ENCODE measurements around the gene CPN2.

Gene CPN2

DNA sequence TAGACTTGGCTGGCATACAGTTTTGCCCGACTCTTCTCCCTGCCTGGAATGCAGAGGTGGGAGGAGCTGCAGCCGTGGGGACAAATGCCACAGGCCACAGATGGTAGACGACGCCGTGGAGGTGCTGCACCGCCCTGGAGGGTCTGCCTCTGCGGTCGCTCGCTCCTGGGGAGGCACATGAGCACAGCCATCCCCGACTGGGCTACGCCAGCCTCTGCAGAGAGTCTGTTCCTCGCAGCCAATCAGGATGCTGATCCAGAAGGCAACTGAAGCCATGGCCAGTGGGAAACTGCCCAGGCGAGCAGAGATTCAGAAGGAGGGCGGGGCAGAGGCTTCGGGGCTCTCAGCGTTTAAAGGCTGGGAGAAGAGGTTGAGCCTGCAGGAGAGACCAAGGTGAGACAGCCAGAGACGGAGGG lies 30.3 kb upstream of the CPN2 start:
- peak overlapping the region; percentile 18 for H3K4me3 ChIP-seq (ENCODE audit: low read length)
- TF ChIP-seq, protein P1, sequence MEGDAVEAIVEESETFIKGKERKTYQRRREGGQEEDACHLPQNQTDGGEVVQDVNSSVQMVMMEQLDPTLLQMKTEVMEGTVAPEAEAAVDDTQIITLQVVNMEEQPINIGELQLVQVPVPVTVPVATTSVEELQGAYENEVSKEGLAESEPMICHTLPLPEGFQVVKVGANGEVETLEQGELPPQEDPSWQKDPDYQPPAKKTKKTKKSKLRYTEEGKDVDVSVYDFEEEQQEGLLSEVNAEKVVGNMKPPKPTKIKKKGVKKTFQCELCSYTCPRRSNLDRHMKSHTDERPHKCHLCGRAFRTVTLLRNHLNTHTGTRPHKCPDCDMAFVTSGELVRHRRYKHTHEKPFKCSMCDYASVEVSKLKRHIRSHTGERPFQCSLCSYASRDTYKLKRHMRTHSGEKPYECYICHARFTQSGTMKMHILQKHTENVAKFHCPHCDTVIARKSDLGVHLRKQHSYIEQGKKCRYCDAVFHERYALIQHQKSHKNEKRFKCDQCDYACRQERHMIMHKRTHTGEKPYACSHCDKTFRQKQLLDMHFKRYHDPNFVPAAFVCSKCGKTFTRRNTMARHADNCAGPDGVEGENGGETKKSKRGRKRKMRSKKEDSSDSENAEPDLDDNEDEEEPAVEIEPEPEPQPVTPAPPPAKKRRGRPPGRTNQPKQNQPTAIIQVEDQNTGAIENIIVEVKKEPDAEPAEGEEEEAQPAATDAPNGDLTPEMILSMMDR (conservative IDR thresholded peaks at IDR 0.05; ENCODE audit: low read depth, low read length), result no peak
- DNase-seq (ENCODE audit: low read depth), result no peak

DNA sequence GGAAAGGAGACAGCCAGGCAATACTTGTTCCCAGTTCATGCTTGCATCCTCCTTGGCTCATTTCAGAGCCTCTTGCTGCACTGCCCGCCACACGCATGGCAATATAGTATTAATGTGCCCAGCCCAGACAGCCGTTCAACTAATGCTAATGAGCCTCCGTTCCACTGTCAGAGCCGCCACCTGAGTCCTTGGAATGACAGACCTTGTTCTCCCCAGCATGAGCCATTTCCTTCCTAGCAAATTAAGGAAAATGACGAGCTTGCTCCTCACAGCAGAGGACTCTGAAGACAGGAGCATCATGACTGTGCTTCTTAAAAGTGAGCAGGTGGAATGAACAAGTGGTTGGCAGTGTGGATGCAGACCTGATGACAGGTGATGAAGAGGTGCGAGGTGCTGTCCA lies 29.2 kb upstream of the CPN2 start:
- no peak overlapping the region for H3K4me3 ChIP-seq (ENCODE audit: low read length)
- DNase-seq (ENCODE audit: low read depth), result no peak
- TF ChIP-seq, protein P1 (conservative IDR thresholded peaks at IDR 0.05; ENCODE audit: low read depth, low read length), result no peak

DNA sequence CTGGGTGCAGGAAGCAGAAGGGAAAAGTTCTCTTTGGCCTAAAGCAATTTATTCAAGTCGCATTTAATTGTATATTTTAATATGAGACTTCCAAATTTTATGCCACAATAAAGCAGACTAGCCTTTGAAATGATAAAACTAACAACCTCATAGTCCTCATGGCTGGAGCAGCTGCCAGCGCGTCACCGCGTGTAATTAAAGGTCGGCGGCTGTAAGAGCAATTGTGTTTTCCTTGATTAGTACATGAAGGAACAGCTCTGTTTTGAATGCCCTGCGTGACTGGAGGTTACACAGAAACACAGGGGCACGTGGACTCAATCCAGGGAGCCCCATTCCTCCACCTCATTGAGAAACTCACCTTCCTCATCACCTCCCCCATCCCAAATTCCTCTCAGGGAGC lies 28.5 kb upstream of the CPN2 start:
- TF ChIP-seq, protein P1 (conservative IDR thresholded peaks at IDR 0.05; ENCODE audit: low read depth, low read length), result no peak
- no peak overlapping the region for H3K4me3 ChIP-seq (ENCODE audit: low read length)
- no peak for DNase-seq (ENCODE audit: low read depth)

GRCh38 chr3:194379231-194379630 lies 28.1 kb upstream of the CPN2 start:
- TF ChIP-seq, protein P1 (conservative IDR thresholded peaks at IDR 0.05; ENCODE audit: low read depth, low read length), result no peak
- no peak for DNase-seq (ENCODE audit: low read depth)
- H3K4me3 ChIP-seq (ENCODE audit: low read length), result no peak overlapping the region

GRCh38 chr3:194377708-194378107 lies 26.6 kb upstream of the CPN2 start:
- TF ChIP-seq, protein P1 (conservative IDR thresholded peaks at IDR 0.05; ENCODE audit: low read depth, low read length), result no peak
- no peak for DNase-seq (ENCODE audit: low read depth)
- H3K4me3 ChIP-seq (ENCODE audit: low read length), result no peak overlapping the region

- TF ChIP-seq, protein P1 (conservative IDR thresholded peaks at IDR 0.05; ENCODE audit: low read depth, low read length), result no peak
- no peak overlapping the region for H3K4me3 ChIP-seq (ENCODE audit: low read length)
- no peak for DNase-seq (ENCODE audit: low read depth)
Measured at GRCh38 chr3:194376241-194376560, 25.1 kb upstream of the CPN2 start.

- TF ChIP-seq, protein P1 (conservative IDR thresholded peaks at IDR 0.05; ENCODE audit: low read depth, low read length), result no peak
- no peak for DNase-seq (ENCODE audit: low read depth)
- H3K4me3 ChIP-seq (ENCODE audit: low read length), result no peak overlapping the region
Measured at GRCh38 chr3:194375473-194376240, 24.5 kb upstream of the CPN2 start.

Measured in retinal pigment epithelial cell (primary cell).